Endothelial cell (in vitro differentiated cells): ENCODE measurements around the gene TMEM134. TPM values are rescaled to one million over a fixed set of nuclear protein-coding genes. Genes with fewer than 3 reads are reported as not detected.

ENCODE experiments used
- DNase-seq: peaks from one replicate; pipeline ENCODE4 v3.0.0; 2021; ENCODE audit warnings: low spot score
- H3K27ac Mint-ChIP-seq: one replicate; pipeline ENCODE4 v1.8.0; 2021; ENCODE audit warnings: mixed read lengths, inconsistent platforms; ENCODE audit not compliant: unreplicated experiment
- H3K27me3 Mint-ChIP-seq: one replicate; pipeline ENCODE4 v1.8.0; 2021; ENCODE audit warnings: mild to moderate bottlenecking, moderate library complexity, mixed read lengths, inconsistent platforms; ENCODE audit not compliant: unreplicated experiment
- H3K36me3 Mint-ChIP-seq: one replicate; pipeline ENCODE4 v1.8.0; 2021; ENCODE audit warnings: mild to moderate bottlenecking, low read depth, mixed read lengths, inconsistent platforms; ENCODE audit not compliant: unreplicated experiment
- H3K4me1 Mint-ChIP-seq: one replicate; pipeline ENCODE4 v1.8.0; 2021; ENCODE audit warnings: mild to moderate bottlenecking, mixed read lengths, inconsistent platforms; ENCODE audit not compliant: unreplicated experiment
- H3K4me3 Mint-ChIP-seq: one replicate; pipeline ENCODE4 v1.8.0; 2021; ENCODE audit warnings: mild to moderate bottlenecking, mixed read lengths, inconsistent platforms; ENCODE audit not compliant: unreplicated experiment
- H3K9me3 Mint-ChIP-seq: one replicate; pipeline ENCODE4 v1.8.0; 2021; ENCODE audit warnings: mixed read lengths, inconsistent platforms; ENCODE audit not compliant: unreplicated experiment
- CTCF ChIP-seq: fragments of 200-600 bp; sonication (generic); IDR thresholded peaks from one replicate; pipeline ENCODE4 v1.5.0; 2021; ENCODE audit warnings: antibody characterized with exemption; ENCODE audit not compliant: unreplicated experiment
- microRNA-seq: library from miRNA; unstranded; fragments of <30 nt; microRNA quantifications from one replicate; pipeline ENCODE4, GENCODE V29; 2020; ENCODE audit not compliant: unreplicated experiment
- total RNA-seq: library from RNA; stranded (reverse); fragmentation: NEBNext Ultra II Directional; extraction: Animal tissue kit (Norgen Biotek cat#: 25700); gene quantifications from one replicate; pipeline ENCODE4 v1.2.1, GENCODE V29; 2021; ENCODE audit not compliant: unreplicated experiment

TMEM134 gene
- total RNA-seq, 1 donor from 2014 or later, result 47.4 TPM

- Mint-ChIP-seq H3K27me3 (peaks cover 12% of the 10 kb centered on the region), H3K4me1 (peaks cover 10% of the 10 kb centered on the region), H3K27ac (no peak overlapping the region), H3K36me3 (no peaks in the 10 kb centered on the region), H3K9me3 (no peaks in the 10 kb centered on the region), H3K4me3 (peak overlapping the region; percentile 14)
- no peak for TF ChIP-seq CTCF
- no peak for DNase-seq
Observed at GRCh38 chr11:67413266-67413849, 55.7 kb downstream of the TMEM134 start.

DNA sequence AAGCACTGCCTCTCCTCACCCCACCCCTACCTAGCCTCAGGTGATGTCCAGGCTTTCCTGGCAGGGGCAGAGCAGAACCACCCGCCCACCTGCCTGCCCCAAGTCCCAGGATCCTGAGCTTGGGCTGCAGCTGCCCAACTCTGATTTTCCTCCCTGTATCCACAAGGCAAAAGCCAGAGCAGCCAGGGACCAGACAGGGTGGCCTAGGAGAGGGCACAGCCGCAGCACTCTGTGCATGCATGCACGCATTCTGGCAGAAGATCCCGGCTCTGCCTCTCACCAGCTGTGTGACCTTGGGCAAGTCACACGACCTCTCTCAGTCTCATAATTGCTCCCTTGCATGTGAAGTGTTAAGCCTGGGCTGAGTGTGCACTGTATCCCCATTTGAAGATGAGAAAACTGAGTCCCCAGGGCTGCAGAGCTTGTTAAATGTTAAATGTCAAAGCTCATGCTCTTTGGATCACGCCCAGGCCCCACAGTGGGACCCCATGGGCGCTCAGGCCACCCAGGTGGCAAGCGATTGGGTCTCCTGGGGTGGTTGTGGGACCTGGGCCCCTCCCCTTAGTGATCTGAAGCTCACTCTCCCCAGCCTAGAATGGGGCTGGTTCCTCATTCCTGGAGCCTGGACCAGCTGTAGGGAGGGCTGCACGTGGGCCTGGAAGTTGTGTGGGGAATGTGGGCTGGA lies 56.4 kb downstream of the TMEM134 start:
- Mint-ChIP-seq H3K27me3 (peaks cover 12% of the 10 kb centered on the region), H3K4me3 (no peak overlapping the region), H3K36me3 (no peaks in the 10 kb centered on the region), H3K9me3 (no peaks in the 10 kb centered on the region), H3K27ac (no peak overlapping the region), H3K4me1 (peaks cover 15% of the 10 kb centered on the region)
- no peak for TF ChIP-seq CTCF
- no peak for DNase-seq

GRCh38 chr11:67411785-67412152 lies 57.3 kb downstream of the TMEM134 start:
- H3K36me3 Mint-ChIP-seq, result no peaks in the 10 kb centered on the region
- H3K9me3 Mint-ChIP-seq, result no peaks in the 10 kb centered on the region
- H3K27me3 Mint-ChIP-seq, result peaks cover 13% of the 10 kb centered on the region
- H3K27ac Mint-ChIP-seq, result no peak overlapping the region
- no peak for DNase-seq
- H3K4me1 Mint-ChIP-seq, result peaks cover 18% of the 10 kb centered on the region
- H3K4me3 Mint-ChIP-seq, result no peak overlapping the region
- TF ChIP-seq CTCF, result no peak

Small RNA genes within 50 kb of the gene (microRNA-seq; reads per million reads assigned to microRNA genes)
- 0.56 reads per million for gene MIR6752

Other genes starting within 250 kb of the TMEM134 start
- gene GRK2, start 202.8 kb downstream of the TMEM134 start, total RNA-seq, result 92.7 TPM
- gene ANKRD13D, start 179.9 kb downstream of the TMEM134 start, total RNA-seq, result 65.1 TPM
- gene SSH3, start 165.7 kb downstream of the TMEM134 start, total RNA-seq, result 7.3 TPM
- 92.1 TPM for gene POLD4, start 115.7 kb downstream of the TMEM134 start, total RNA-seq
- gene CLCF1, start 95.7 kb downstream of the TMEM134 start, total RNA-seq, result 12.6 TPM
- gene RAD9A, start 77.3 kb downstream of the TMEM134 start, total RNA-seq, result 18.4 TPM
- gene PPP1CA, start 67.4 kb downstream of the TMEM134 start, total RNA-seq, result 249 TPM
- 13.2 TPM for gene TBC1D10C, start 65.2 kb downstream of the TMEM134 start, total RNA-seq
- gene CARNS1, start 53.6 kb downstream of the TMEM134 start, total RNA-seq, result not detected
- 44.2 TPM for gene RPS6KB2, start 40.8 kb downstream of the TMEM134 start, total RNA-seq
- 12.9 TPM for gene PTPRCAP, start 31.6 kb downstream of the TMEM134 start, total RNA-seq
- gene CORO1B, start 25.8 kb downstream of the TMEM134 start, total RNA-seq, result 252 TPM
- not detected for gene GPR152, start 16.5 kb downstream of the TMEM134 start, total RNA-seq
- gene CABP4, start 13.9 kb downstream of the TMEM134 start, total RNA-seq, result not detected
- 32.9 TPM for gene AIP, start 13.8 kb upstream of the TMEM134 start, total RNA-seq
- 11.5 TPM for gene PITPNM1, start 36.1 kb upstream of the TMEM134 start, total RNA-seq
- gene CDK2AP2, start 38.9 kb upstream of the TMEM134 start, total RNA-seq, result 27.8 TPM
- gene CABP2, start 54.2 kb upstream of the TMEM134 start, total RNA-seq, result not detected
- 696 TPM for gene GSTP1, start 114.6 kb upstream of the TMEM134 start, total RNA-seq
- gene NDUFV1, start 137.7 kb upstream of the TMEM134 start, total RNA-seq, result 191 TPM
- 6.8 TPM for gene NUDT8, start 160.7 kb upstream of the TMEM134 start, total RNA-seq
- not detected for gene TBX10, start 170.5 kb upstream of the TMEM134 start, total RNA-seq
- not detected for gene ACY3, start 181.5 kb upstream of the TMEM134 start, total RNA-seq
- gene ALDH3B2, start 205.4 kb upstream of the TMEM134 start, total RNA-seq, result 0.72 TPM